GM19328 (cell line): ENCODE measurements around the gene GALNT10.
"Not testable (repeated sequence)": the region's sequence is repeated elsewhere in the genome, so short reads cannot be mapped to it uniquely, and the experiment has no call there.

Experiments
- ATAC-seq: cut with Tn5 transposase; IDR thresholded peaks from one replicate; pipeline ENCODE4 v1.9.1; 2021; ENCODE audit warnings: mild to moderate bottlenecking, moderate library complexity; ENCODE audit not compliant: unreplicated experiment

GALNT10 gene

DNA sequence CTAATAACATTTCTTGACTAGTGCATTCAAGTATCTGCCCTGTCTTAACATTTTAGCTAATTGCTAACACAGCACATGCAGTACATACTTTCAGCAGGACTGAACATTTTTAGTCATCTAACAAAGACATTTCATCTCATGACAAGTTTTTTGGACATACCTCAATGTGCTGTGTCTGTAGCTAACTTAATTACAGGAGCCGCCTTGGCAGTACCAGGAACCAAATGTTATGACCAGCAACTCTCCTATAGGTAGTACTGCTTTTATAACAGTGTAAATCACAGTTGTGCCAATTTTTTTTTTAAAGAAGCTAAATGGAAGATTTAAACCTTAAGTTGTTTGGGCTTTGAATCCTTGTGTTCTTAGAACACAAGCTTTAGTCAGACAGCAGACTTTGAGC lies 155.9 kb downstream of the GALNT10 start:
- no peak for ATAC-seq

DNA sequence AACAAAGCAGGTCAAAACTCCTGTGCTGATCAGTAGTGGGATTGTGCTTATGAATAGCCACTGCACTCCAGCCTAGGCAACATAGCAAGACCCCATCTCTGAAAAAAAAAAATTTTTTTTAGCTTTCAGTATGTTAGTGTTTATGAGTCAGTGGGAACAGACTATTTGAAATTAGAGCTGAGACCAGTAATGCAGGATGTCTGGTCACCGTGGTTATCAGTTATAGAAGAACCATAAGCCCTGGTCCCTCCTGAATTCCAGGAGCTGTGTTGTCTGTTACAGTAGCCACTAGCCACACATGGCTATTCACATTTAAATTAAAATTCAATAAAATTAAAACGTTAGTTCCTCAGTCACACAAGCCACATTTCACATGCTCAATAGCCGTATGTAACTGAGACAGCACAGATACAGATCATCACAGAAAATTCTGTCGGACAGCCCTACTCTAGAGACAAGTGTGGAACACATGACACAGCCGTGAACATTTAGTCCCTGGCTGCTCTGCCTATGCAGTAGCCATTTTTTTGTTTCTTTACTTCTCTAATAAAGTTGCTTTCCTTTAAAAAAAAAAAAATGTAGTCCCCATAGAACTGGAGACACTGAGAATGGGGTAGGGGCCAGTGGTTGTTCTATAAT lies 159.2 kb downstream of the GALNT10 start:
- ATAC-seq, result no peak

DNA sequence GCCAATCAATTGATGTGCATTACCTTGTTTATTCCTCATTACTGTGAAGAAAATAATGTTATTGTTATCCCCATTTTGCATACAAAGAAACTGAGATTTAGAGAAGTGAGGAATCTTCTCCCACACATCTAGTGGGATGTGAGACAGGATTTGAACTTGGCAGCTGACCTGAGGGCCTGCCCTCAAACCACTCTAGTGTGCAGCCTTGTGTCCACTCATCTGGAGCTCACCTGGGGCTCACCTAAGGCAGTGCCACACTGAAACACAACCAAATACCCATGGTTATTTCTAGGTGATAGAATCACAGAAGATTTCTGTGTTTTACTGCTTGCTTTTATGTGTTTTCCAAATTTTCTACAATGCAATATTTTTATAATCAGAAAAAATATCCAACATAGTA lies 160.6 kb downstream of the GALNT10 start:
- ATAC-seq, result no peak

DNA sequence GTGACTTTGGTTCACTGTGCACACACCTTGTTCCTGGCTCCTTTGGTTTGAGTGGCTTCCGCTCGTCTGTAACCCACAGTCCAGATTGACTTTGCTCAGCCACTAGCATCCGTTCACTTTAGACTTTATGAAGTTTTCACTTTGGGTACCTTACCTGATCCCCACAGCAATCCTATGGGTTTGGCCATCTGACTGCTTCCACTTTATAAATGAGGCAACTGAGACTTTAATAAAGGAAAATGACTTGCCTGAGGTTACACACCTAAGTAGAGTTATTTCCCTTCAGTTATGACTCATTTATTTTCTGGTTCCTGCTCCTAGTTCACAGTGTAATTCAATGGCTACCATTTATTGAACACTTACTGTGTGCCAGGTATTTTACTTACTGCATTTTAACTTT lies 161.0 kb downstream of the GALNT10 start:
- ATAC-seq, result no peak

DNA sequence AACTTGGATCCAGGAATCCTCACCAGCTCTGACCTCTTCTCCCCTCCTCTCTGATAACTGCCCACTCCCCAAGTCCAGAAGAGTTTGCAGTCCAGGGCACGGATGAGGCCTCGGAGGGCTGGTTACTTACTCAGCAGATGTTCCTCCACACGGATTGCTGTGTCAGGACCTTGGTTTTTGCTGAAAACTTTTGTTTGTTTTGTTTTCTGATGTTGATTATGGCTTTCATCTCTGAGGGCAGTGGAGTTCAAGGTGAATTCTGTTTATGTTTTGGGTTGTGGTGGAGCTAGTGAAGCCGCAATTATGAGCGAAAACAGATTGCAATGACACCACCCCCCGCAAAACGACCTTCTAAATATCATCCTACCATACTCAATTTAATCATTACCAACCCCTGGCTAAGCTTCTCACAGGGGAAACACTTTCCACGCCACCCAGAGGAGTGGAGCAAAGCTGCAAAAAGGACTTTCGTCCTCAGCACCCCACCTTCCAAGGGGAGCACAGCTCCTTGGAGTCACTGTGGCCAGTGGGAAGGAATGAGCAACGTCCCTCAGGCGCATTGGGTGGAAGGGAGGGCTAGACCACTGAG lies 162.5 kb downstream of the GALNT10 start:
- no peak for ATAC-seq

DNA sequence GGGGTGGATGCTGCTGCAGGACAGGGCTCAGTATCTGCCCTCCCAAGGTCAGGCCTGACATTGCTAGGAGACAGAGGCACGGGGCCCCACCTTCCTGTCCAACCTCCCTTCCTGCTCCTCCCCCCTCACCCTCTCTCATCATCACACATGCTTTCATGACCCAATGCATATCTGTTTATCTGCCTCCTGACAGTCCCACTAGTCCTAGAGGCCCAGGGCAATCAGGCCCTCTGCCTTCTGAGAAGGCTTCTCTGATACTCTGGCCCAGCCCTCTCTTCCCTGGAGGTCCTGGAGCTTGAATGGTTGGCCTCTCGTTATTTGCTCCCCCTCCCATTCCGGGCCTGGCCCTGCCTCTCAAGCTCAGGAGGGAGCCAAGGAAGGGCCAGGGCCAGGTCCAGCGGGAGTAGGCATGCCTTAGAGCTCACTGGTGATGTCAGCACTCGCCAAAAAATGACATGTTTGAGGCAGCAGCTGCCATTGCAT lies 164.6 kb downstream of the GALNT10 start:
- ATAC-seq, result no peak

DNA sequence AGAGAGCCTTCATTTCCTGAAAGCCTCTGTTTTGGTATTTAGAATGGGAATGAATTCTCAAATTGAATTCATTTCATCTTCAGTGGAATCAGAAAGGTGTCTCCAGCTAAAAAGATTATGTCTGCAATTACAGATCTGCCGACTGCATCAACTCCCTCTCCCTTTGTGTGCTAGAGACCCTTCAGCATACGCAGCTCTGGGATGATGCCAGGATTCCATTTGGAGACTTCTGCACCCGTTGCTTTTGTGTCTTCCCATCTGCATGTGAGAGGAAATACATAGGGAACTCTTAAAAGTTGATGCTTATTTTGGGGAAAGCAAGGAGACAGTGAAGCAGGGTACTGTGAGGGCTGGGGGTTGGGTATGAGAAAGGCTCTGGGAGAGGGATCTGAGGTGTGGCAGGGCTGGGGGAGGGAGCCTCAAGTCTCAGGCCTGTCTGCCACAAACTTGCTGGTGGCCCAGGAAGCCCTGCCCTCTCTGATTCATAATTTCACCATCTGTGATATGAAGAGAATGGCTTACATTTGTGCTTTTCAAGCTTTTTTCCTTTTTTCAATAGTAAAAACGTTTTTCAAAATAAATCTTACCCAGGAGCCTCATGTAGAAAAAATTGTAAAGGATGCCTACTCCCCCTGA lies 165.6 kb downstream of the GALNT10 start:
- ATAC-seq, result no peak

DNA sequence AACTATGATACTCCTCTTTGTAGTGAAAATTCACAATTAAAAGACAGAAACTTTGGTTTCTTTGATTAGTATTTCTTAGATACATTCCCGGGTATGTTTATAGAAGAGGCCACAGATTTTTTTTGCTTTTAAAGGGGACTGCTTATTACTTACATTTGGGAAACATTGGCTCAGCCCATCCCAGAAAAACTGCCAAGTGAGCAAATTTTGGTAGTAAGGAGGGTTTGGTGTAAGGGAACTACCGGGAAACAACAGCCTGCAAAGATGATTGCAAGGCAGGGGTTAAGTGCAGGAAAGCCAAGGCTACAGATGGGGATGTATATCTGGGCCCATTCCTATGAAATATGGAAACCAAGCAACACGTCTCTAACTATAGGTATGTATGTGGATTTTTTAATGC lies 166.4 kb downstream of the GALNT10 start:
- no peak for ATAC-seq

DNA sequence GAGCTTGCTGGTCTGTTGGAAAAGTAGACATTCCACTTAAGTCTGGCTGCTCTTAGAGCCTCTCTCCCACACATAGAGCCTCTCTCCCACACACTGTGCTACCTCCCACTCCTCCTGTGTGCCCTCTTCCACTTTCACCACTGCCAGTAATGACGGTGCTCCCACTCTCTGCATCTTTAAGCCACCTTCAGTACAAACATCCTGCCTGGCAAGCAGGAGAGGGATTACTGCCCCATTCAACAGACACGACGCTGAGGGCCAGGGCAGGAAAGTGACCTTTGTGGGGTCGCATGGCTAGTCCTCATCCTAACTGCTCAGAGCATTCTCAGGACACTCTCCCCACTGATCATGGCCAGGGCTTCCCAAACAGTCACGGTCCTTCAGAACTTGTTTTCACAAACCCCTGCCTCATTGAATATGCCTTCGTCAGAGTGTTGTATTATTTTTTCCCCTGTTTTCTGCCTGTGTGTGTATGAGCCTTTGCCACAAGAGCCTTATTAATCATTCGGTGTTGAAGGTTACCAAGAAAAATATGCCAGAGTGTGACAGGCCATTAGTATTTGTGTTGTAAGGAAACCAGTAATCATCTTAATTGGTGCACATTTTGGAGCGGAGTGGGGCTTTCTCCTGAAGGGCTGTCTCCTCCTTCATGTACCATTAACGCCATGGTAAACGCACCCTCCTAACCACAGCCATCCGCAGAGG lies 168.1 kb downstream of the GALNT10 start:
- no peak for ATAC-seq

DNA sequence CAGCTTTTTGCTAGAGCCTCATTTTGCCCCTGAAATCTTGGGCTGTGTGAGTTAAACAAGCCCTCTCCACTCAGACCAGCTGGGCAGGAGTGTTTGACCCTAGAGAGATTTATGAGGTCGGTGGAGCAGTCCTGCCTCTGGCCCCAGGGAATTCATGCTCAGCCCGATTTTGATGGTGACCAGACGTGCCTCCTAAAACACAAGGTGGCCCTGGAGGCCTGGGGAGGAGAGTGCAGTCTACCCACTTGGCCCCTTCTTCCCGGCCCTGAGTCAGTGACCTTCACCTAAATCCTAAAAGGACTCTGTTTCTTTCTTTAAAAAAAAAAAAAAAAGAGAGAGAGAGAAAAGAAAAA lies 168.7 kb downstream of the GALNT10 start:
- ATAC-seq, result no peak

DNA sequence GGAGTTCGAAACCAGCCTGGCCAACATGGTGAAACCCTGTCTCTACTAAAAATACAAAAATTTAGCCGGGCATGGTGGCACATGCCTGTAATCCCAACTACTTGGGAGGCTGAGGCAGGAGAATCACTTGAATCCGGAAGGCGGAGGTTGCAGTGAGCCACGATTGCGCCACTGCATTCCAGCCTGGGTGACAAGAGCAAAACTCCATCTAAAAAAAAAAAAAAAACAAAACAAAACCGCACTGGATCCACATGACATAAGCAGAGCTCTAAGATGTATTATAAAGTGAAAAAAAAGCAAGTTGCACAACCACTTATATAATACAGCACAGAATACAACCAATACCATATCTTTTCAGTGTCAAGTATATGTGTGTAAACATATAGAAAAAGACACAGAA lies 169.7 kb downstream of the GALNT10 start:
- ATAC-seq, result not testable (repeated sequence)

DNA sequence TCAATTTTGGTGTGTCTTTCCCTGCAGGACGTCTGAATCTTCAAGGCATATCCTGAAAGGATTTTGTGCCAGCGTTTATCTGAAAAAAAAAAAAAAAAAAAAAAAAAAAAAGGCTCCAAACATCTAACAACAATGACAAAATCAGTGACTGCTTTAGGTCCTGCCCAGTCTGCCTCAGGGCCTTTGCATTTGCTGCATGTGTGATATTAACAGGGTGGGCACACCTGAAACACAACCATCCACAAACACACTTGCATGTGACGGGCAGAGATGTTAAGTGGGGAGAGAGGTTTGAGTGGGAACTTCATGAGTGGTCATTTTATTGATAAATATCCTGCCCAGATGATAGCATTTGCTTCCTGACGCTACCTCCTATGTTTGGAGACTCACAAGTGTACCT lies 172.9 kb downstream of the GALNT10 start:
- no peak for ATAC-seq

DNA sequence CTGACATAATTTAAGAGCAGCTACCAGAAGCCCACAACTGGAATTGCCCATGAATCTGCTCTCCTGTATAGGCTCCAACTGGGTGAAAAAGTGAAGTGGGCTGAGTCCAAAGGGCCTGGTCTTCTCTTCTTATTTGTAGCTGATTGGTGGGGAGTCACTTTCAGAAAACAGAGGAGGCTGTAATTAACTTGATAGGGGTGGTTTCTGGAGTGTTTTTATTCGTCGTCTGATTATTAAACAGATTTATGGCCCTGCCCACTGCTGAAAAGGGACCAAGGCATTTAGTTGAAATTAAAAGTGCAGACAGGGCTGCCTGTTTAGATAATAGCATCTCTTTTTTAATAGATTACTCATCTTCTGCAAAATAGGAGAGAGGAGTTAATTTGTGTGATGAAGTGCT lies 174.2 kb downstream of the GALNT10 start:
- no peak for ATAC-seq

DNA sequence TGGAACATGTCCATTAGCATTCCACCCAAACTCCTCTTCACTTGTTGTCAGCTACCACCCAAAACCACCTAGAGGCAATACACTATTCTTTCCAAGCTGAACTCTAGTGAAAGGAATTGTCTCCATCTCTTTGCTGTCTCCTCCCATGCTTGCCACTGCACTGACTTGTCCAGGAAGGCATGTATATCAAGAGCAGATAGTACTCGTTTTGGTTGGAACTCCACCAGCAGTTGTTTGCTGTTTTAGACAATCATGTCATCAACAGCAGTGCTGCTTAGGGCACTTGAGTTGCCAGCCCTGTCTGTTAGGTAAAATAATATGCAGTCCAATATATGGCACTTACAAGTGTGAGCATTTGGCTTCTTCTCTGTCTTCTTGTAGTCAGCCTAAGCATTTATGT lies 175.3 kb downstream of the GALNT10 start:
- ATAC-seq, result no peak

DNA sequence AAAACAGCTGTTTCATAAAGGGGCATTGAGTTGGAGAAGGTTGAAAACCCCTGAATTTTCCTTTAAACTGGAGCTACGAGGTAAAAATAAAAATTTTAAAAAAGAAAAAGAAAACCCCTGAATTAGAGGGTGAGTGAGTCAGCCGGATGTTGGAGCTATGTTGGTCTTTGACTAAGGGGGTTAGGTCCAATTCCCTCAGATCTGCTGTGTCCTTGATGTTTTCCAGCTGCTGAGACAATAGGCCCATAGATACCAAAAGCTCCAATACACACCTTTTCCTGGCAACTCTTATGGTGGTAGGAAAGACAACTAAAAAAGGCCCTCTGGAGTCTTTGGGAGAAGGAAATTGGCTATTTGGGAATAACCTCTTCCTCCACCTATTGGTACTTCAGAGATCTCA lies 175.8 kb downstream of the GALNT10 start:
- ATAC-seq, result no peak

DNA sequence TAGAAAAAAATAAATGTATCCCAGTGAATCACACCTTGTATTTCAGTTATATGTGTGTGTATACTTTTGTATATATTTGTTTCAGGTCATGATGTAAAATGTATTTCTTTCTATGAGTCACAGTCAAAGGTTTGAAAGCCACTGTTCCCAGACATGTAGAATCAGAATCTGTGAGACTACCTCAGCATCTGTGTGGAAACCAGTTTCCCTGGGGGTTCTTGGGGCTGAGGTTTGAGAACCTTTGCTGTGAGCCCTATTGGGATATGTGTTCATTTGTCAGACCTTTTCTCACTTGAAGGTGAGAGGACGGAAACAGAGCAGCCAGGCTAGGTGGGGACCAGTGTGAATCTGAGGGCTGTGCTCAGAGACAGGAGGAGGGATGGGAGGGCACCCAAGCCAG lies 176.6 kb downstream of the GALNT10 start:
- no peak for ATAC-seq

DNA sequence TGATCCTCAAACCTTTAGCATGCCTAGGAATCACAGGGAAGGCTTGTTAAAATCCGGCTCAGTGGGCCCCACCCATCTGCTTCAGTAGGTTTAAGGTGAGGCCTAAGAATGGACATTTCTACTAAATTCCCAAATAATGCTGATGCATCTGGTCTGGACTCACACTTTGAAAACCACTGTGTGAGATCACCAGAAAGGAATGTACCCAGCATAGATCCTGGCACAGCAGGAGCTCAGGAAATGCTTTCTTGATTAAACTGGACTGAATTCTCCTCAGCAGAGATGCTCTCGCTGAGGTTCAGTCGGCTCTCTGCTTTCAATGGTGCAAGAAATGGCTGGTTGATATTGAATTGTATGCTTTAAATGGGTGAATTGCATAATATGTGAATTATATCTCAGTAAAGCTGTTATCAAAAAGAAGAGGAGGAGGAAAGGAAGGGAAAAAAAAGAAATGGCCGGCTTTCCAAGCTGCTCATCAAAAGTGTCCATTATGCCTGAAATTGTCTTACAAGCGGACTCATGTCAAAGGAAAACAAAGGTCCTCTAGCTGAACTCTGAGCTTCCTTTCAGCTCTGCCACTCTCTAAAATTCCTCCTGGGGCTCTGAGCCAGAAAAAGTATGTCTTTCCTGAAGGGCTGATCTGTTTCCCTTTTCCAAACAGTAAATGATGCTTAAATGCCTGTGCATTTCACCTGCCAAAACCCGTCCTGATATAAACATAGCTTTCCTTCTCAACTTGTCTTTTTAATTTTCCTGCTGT lies 177.7 kb downstream of the GALNT10 start:
- no peak for ATAC-seq

DNA sequence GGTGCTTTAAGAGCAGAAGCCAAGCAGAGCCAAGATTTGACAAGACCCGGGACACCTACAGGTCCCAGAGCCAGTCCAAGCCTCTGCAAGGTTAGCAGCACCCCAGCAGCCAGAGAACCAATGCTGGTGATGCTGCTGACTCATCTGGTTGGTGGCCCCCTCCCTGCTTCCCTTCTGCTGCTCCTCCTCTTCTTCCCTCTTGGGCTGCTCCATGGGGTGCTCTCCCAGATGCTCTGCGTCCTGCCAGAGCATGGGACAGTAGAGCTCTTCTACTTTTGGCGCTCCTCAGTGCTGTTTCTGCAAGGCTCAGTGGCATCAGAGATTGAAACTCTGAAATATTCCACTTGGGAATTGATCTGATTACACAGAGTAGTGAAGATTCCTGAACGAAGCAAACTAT lies 179.1 kb downstream of the GALNT10 start:
- ATAC-seq, result no peak

DNA sequence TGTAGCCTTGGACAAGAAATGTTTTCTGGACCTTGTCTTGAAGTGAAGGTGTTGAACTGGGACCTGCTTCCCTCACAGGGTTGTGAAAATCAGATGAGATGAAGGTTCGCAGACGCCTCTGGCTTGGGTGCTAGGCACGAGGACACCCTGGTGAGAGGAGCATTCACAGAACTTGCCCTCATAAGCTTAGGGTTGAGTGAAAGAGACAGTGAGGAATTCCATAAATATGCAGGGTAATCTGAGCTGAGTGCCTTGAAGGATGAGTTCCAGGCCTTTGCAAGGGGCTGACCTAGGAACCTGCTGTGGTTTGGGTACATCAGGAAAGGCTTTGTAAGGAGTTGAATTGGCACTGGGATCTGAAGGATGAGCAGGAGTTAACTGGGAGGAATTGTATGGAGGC lies 179.6 kb downstream of the GALNT10 start:
- no peak for ATAC-seq

DNA sequence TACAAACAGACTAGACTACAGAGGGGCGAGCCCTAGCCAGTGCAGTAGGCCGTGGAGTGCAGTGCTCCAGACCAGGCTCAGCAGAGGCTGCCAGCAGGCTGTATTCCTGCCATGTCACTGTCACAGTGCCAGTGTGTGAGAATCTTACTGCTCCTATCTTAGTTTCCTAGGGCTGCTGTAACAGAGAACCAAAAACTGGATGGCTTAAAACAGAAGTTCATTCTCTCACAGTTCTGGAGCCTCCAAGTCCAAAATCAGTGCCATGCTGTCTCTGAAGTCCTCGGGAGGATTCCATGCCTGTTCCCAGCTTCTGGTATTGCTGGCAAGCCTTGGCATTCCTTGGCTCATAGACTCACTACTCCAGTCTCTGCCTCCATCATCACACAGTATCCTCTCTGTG lies 180.3 kb downstream of the GALNT10 start:
- no peak for ATAC-seq

DNA sequence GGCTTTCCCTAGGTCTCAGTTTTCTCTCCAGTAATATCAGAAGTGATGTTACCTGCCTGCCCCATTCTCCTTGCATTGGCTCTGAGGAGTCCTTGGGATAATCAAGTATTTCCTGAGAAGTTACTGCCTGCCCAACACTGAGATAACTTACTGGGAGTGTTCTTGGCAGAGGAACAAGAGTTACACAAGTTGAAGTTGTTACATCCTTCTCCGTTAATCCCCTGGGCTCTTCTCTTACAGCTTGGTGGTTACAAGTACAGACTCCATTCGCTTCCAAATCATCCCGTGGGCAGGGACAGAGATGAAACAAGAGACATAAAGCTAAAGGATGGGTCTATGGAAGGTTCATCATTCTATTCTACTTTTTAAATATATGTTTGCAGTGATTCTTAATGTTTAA lies 181.2 kb downstream of the GALNT10 start:
- ATAC-seq, result no peak
